Caki2 (cell line): ENCODE data around the gene GYPC. TPM values are rescaled to one million over a fixed set of nuclear protein-coding genes. Genes with fewer than 3 reads are reported as not detected.
"Not testable (repeated sequence)": the region's sequence is repeated elsewhere in the genome, so short reads cannot be mapped to it uniquely, and the experiment has no call there.

Experiments used
- DNase-seq: peaks from one replicate; pipeline ENCODE4 v3.0.0-alpha.2; 2015; ENCODE audit warnings: low read depth
- in situ Hi-C: cut with HindIII; loops from 2 replicates; pipeline ENCODE4 v1.10.0; 2016; ENCODE audit warnings: low sequenced_read_pairs, low pct_unique_long_range_greater_than_20kb, mixed read lengths
- total RNA-seq: library from RNA; depleted of rRNA; stranded (reverse); fragments of >200 nt; shearing (Covaris generic); gene quantifications from 2 replicates; pipeline ENCODE4 v1.2.3, GENCODE V29; 2014; ENCODE audit warnings: low replicate concordance

The GYPC gene
- total RNA-seq, 1 experiment from 2014 or later = 67.3 TPM

- in situ Hi-C loops = no loop called here
- no peak for DNase-seq
These were observed 59.8 kb downstream of the GYPC start for GRCh38 chr2:126715576-126716406.

GRCh38 chr2:126717277-126717676 lies 61.3 kb downstream of the GYPC start:
- DNase-seq, in situ Hi-C loops: not testable (repeated sequence)

- in situ Hi-C loops = no loop called here
- DNase-seq = no peak
These were observed 62.0 kb downstream of the GYPC start for GRCh38 chr2:126717928-126718327.

DNA sequence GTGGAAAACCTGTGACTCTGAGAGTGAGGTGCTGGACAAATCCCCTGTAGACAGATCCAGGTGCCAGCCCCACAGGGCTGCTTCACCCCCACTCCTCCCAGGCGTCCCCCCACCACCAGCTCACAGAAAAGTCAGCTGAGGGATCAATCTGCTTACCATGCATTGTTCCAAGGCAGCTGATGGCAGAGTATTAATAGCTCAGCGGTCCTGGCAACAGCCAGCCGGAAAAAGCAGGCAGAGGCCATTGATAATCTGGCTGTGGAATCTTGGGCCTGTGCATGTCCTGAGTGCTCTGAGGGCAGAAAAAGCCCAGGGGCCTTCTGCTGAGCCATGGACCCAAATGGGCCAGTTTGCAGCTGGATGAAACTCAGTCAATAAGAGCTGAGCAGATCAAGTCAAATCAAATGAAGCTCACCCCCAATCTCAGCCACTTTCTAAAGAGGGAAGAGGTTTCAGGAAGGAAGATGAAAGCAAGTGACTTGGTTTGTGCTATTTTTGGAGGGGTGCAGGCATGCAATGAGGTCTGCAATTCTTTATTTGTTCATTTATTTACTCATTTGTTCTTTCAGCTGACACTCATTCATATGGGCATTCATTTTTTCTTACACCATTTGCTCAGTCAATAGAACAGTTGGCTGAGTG lies 63.4 kb downstream of the GYPC start:
- no peak for DNase-seq
- in situ Hi-C loops = no loop called here

DNA sequence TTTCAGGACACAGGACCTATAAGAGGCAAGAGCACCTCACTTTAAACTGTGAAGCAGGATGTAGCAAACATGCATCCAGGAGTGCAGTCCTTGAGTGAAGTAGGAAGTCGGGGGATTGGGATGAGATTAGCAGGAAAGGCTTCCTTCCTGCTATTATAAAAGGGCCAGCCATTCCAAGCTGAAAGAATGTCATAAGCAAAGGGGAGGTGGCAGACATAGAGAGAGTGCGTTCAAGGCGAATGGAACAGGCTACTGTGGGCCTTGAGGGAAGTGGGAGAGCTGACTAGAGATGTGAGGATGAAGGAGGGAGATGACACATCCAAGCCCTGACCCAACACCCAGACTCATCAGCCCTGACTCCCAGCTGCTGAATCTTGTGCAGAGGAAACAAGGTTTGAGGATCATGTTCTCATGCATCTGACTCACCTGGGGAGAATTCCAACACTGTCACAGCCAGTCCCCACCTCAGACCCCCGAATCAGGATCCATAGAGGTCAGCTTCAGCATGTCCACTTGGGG lies 63.9 kb downstream of the GYPC start:
- no peak for DNase-seq
- in situ Hi-C loops = no loop called here

DNA sequence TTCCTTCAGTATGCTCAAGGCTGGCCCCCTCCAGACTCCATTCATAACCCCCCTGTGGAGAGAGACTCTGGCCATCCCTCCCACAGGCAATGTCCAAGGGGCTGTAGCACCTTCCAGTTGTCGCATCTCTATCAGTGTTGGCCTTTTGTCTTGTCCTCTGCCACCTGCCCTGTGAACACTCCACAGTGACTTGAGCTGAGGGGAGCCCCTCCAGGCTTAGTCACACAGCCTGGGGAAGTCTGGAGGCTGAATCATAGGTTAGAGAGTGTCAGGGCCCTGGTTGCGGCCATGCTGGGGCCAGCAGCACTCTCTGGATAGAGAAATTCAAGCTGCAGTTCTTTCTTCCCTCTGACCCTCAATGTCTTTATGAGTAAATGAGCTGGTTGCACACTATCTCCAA lies 64.7 kb downstream of the GYPC start:
- in situ Hi-C loops = no loop called here
- DNase-seq = no peak

DNA sequence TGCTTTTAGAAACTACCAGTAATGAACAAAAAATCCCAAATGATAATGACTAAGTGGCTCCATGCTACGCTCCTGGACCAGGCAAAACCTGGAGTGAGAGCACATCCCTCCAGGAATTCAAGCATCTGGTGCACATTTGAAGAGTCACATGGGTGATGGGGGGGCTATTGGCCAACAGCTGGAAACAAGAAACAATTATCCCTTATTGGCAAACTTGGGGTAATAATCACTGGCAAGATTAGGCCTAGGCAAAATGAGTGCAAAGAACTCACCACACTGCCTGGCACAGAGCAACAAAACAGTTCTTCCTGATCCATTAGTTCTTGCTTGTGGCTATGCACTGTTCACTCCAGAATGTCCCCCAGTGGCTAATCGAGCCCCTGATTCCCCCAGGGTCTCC lies 66.1 kb downstream of the GYPC start:
- DNase-seq = no peak
- in situ Hi-C loops = no loop called here

- in situ Hi-C loops = no loop called here
- DNase-seq = no peak
These were observed 66.6 kb downstream of the GYPC start for GRCh38 chr2:126722546-126722945.

GRCh38 chr2:126723281-126723815 lies 67.4 kb downstream of the GYPC start:
- DNase-seq = no peak
- in situ Hi-C loops = no loop called here

DNA sequence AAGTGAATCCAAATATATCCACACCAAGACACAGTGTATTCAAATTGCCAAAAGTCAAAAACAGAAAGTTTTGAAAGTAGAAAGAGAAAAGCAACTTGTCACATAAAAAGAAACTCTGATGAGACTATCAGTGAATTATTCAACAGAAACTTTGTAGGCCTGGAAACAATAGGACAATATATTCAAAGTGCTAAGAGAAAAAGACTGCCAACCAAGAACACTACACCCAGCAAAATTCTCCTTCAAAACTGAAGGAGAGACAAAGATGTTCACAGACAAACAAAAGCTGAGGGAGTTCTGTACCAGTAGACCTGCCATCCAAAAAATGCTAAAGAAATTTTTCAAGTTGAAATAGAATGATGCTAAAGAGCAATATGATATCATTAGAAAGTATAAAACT lies 69.6 kb downstream of the GYPC start:
- no peak for DNase-seq
- in situ Hi-C loops = no loop called here

GRCh38 chr2:126729896-126730295 lies 73.9 kb downstream of the GYPC start:
- DNase-seq = no peak
- in situ Hi-C loops = no loop called here

GRCh38 chr2:126730655-126731054 lies 74.7 kb downstream of the GYPC start:
- in situ Hi-C loops = no loop called here
- DNase-seq = no peak

- in situ Hi-C loops = no loop called here
- DNase-seq = no peak
These were observed 75.4 kb downstream of the GYPC start for GRCh38 chr2:126731353-126731752.

- in situ Hi-C loops = no loop called here
- no peak for DNase-seq
These were observed 76.8 kb downstream of the GYPC start for GRCh38 chr2:126732682-126733245.

- in situ Hi-C loops = no loop called here
- DNase-seq = no peak
These were observed 77.8 kb downstream of the GYPC start for GRCh38 chr2:126733795-126734194.

DNA sequence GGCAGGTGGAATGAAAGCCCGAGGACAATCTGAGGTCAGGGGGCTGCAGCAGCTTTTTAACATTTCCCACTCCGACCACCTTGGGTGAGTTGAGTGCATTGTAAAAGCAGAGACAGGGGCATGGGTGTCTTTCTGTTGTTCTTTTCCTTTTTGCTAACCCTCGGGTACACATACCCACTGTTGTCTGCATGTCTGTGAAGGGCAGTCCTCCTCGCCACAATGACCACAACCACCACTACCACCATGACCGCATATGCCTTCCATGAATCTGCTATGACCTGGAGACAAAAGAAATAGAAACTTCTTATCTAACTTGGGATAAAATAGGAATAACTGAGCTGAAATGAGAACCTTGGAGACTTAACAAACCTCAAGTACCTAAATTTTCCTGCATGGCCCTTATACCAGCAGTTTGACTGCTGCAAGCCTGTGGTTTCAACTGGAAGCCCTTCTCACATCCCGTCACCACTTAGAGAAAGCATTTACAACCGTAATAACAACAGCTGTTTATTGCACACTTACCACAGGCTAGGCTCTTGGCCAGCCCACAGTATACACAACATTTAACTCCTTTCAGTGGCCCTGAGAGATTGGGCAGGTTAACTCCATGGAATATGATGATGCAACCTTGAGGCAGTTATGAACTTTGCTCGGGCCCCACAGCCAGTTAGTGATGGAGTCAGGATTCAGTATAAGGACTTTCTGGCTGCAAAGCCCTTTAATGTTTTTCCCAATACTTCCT lies 80.3 kb downstream of the GYPC start:
- in situ Hi-C loops = no loop called here
- DNase-seq = no peak

DNA sequence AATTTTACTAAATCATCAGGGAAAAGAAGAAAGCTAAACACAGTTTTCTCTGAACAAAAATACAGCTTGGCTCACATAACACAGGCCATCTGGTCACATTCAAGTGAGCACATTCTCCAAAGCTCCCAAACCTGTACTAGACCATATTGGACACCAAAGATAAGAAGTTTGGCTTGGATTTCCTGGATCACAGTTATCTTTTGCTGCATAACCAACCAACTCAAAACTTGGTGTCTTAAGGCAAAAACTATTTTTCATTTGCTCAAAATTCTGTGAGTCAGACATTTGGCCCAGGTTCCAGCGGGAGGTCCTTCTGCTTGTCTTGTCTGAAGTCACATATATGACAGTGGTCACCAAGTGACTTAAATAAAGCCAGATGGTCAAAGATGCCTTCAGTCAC lies 83.2 kb downstream of the GYPC start:
- in situ Hi-C loops = no loop called here
- DNase-seq = no peak

- no peak for DNase-seq
- in situ Hi-C loops = no loop called here
These were observed 88.7 kb downstream of the GYPC start for GRCh38 chr2:126744640-126745039.
